K562 (cell line): ENCODE results near the gene GAMT. TPM values are rescaled to one million over a fixed set of nuclear protein-coding genes. Genes with fewer than 3 reads are reported as not detected.

Experiments
- BCOR ChIP-seq: fragments of 450-650 bp; IDR thresholded peaks from 2 replicates; pipeline ENCODE4 v1.6.1; 2016
- CREBBP ChIP-seq: IDR thresholded peaks from one replicate; pipeline ENCODE4 v1.6.1; 2012; ENCODE audit warnings: low read depth, mild to moderate bottlenecking, control low read depth, inconsistent platforms, low read length
- DDX20 ChIP-seq: fragments of 450-650 bp; IDR thresholded peaks from 2 replicates; pipeline ENCODE4 v1.6.1; 2016; ENCODE audit warnings: missing genetic modification characterization, low read depth, mild to moderate bottlenecking, missing compliant biosample characterization, moderate library complexity
- GATAD2A ChIP-seq: fragments of 450-650 bp; IDR thresholded peaks from 2 replicates; pipeline ENCODE4 v1.6.1; 2017
- GATAD2B ChIP-seq: fragments of 450-650 bp; IDR thresholded peaks from 2 replicates; pipeline ENCODE4 v1.6.1; 2017; ENCODE audit warnings: mild to moderate bottlenecking, borderline replicate concordance
- MCM5 ChIP-seq: fragments of 450-650 bp; IDR thresholded peaks from 2 replicates; pipeline ENCODE4 v1.6.1; 2016; ENCODE audit warnings: low read depth
- MEF2D ChIP-seq: conservative IDR thresholded peaks from 2 replicates; pipeline ENCODE4 v1.6.1; 2016; ENCODE audit warnings: low read depth, missing genetic modification characterization, missing compliant biosample characterization
- MTA2 ChIP-seq: fragments of 450-650 bp; IDR thresholded peaks from 2 replicates; pipeline ENCODE4 v1.6.1; 2016; ENCODE audit warnings: low read depth
- NBN ChIP-seq: fragments of 450-650 bp; IDR thresholded peaks from 2 replicates; pipeline ENCODE4 v1.6.1; 2016; ENCODE audit warnings: low read depth, mild to moderate bottlenecking
- NCOA4 ChIP-seq: fragments of 450-650 bp; IDR thresholded peaks from 2 replicates; pipeline ENCODE4 v1.6.1; 2018; ENCODE audit warnings: mild to moderate bottlenecking; ENCODE audit not compliant: partially characterized antibody
- POLR2B ChIP-seq: fragments of 450-650 bp; IDR thresholded peaks from 2 replicates; pipeline ENCODE4 v1.6.1; 2018; ENCODE audit warnings: low read depth; ENCODE audit not compliant: partially characterized antibody
- POLR2H ChIP-seq: IDR thresholded peaks from 2 replicates; pipeline ENCODE4 v1.6.1; 2016; ENCODE audit warnings: missing genetic modification characterization, low read depth, mild to moderate bottlenecking, control low read depth, missing compliant biosample characterization, moderate library complexity
- RFX7 ChIP-seq: fragments of 250-450 bp; sonication (Bioruptor Pico); IDR thresholded peaks from 2 replicates; pipeline ENCODE4 v1.5.1; 2021; ENCODE audit warnings: mild to moderate bottlenecking
- SNAPC5 ChIP-seq: fragments of 250-450 bp; sonication (Bioruptor Pico); IDR thresholded peaks from 2 replicates; pipeline ENCODE4 v1.8.0; 2021; ENCODE audit warnings: moderate library complexity, mild to moderate bottlenecking, inconsistent platforms
- STAT5A ChIP-seq: IDR thresholded peaks from 2 replicates; pipeline ENCODE4 v1.6.1; 2012; ENCODE audit warnings: low read length, inconsistent platforms, borderline replicate concordance
- TCFL5 ChIP-seq: fragments of 250-450 bp; sonication (Bioruptor Pico); conservative IDR thresholded peaks from 2 replicates; pipeline ENCODE4 v1.6.1; 2021; ENCODE audit warnings: mild to moderate bottlenecking, moderate library complexity, matching md5 sums
- ZBTB1 ChIP-seq: sonication (generic); formaldehyde crosslinking; IDR thresholded peaks from 2 replicates; pipeline ENCODE4 v1.8.1; 2023; ENCODE audit warnings: missing genetic modification reagents, low read depth, mild to moderate bottlenecking, borderline replicate concordance
- ZBTB7A ChIP-seq: IDR thresholded peaks from 2 replicates; pipeline ENCODE4 v1.6.1; 2011; ENCODE audit warnings: low read depth, mild to moderate bottlenecking, low read length, moderate library complexity, borderline replicate concordance; ENCODE audit not compliant: control insufficient read depth
- ZNF212 ChIP-seq: fragments of 450-650 bp; formaldehyde crosslinking; IDR thresholded peaks from 2 replicates; pipeline ENCODE4 v1.4.0; 2020; ENCODE audit warnings: mild to moderate bottlenecking
- ZNF3 ChIP-seq: fragments of 250-450 bp; sonication (Bioruptor Pico); IDR thresholded peaks from 2 replicates; pipeline ENCODE4 v1.5.0; 2021; ENCODE audit warnings: mild to moderate bottlenecking, moderate library complexity
- ZNF324 ChIP-seq: fragments of 250-450 bp; sonication (Bioruptor Pico); IDR thresholded peaks from 2 replicates; pipeline ENCODE4 v1.4.0; 2020; ENCODE audit warnings: mild to moderate bottlenecking
- ZNF77 ChIP-seq: fragments of 250-450 bp; sonication (Bioruptor Pico); IDR thresholded peaks from 2 replicates; pipeline ENCODE4 v1.5.0; 2020
- ZNF79 ChIP-seq: fragments of 250-450 bp; sonication (Bioruptor Pico); IDR thresholded peaks from 2 replicates; pipeline ENCODE4 v1.4.0; 2020; ENCODE audit warnings: low read depth, mild to moderate bottlenecking, moderate library complexity
- ZNF830 ChIP-seq: fragments of 250-450 bp; sonication (Bioruptor Pico); IDR thresholded peaks from 2 replicates; pipeline ENCODE4 v1.5.0; 2021; ENCODE audit warnings: mild to moderate bottlenecking
- polyA plus RNA-seq, 8 experiments: library from polyadenylated mRNA; depleted of rRNA in 4 of 8; stranded (reverse) in 5 of 8; unstranded in 3 of 8; fragments of >200 nt; fragmentation: Nextera tagmentation in 2 of 8; fragmentation: Illumina TruSeq in 1 of 8; extraction: Ambion mirVana in 2 of 8; extraction: Trizol in 1 of 8; gene quantifications; 2 replicates each; pipeline versions ENCODE4 v1.2.1 to v1.2.3, GENCODE V29; 2011 to 2014; ENCODE audit warnings: inconsistent platforms in 1 of 8, missing spikeins in 1 of 8
- total RNA-seq, 7 experiments: library from RNA; depleted of rRNA in 6 of 7; stranded (reverse); fragments of >200 nt in 6 of 7; fragmentation: Illumina TruSeq in 2 of 7; extraction: Trizol in 2 of 7; gene quantifications; 2 replicates each; pipeline versions ENCODE4 v1.2.1 to v1.2.3, GENCODE V29; 2011 to 2021; ENCODE audit warnings: low replicate concordance in 1 of 7
- TF ChIP-seq, protein P1 (sequence below): fragments of 250-450 bp; sonication (Bioruptor Pico); IDR thresholded peaks from 2 replicates; pipeline ENCODE4 v1.8.0; 2022; ENCODE audit warnings: inconsistent platforms, mild to moderate bottlenecking, moderate library complexity, borderline replicate concordance
- TF ChIP-seq, protein P2 (sequence below), 2 experiments: fragments of 250-450 bp in 1 of 2; fragments of 450-650 bp in 1 of 2; sonication (Bioruptor Pico) in 1 of 2; IDR thresholded peaks; 2 replicates each; pipeline versions ENCODE4 v1.6.1 to v1.8.0; 2016 to 2021; ENCODE audit warnings: mild to moderate bottlenecking in 2 of 2, moderate library complexity in 2 of 2, missing compliant biosample characterization in 1 of 2, missing genetic modification characterization in 1 of 2
- TF ChIP-seq, protein P3 (sequence below): IDR thresholded peaks from 2 replicates; pipeline ENCODE4 v1.6.1; 2014; ENCODE audit warnings: antibody characterized with exemption

Gene GAMT
- total and polyA plus RNA-seq, 9 of the 15 experiments (the other 6 are each of a cell fraction or from before 2014, with no cell fraction given), result 1.3 to 35.3 (median 27.2) TPM

- TF ChIP-seq SNAPC5 (CRISPR knock-in tag) (no peak), MEF2D (tag) (peak; percentile 56; the same call in 1 of the 2 replicates), NCOA4 (no peak), DDX20 (tag) (no peak), POLR2B (peak; percentile 28), ZNF830 (CRISPR knock-in tag) (0 out of 2 replicates have a peak, but pooled peaks have one; percentile 48), STAT5A (peak; percentile 35; the same call in 1 of the 2 replicates), GATAD2B (peak; percentile 97), MCM5 (no peak), BCOR (peak; percentile 96), ZNF77 (no peak), CREBBP (no peak), ZNF3 (CRISPR knock-in tag) (no peak), ZNF79 (CRISPR knock-in tag) (no peak), ZNF324 (CRISPR knock-in tag) (peak; percentile 49), ZBTB1 (CRISPR knock-in tag) (peak; percentile 49; the same call in 1 of the 2 replicates), POLR2H (tag) (peak; percentile 99), TCFL5 (CRISPR knock-in tag) (no peak), NBN (peak; percentile 97), ZNF212 (CRISPR knock-in tag) (0 out of 2 replicates have a peak, but pooled peaks have one; percentile 40), ZBTB7A (peak; percentile 88; the same call in 1 of the 2 replicates), GATAD2A (peak; percentile 94), RFX7 (CRISPR knock-in tag) (no peak), MTA2 (peak; percentile 48)
- TF ChIP-seq, protein P1, sequence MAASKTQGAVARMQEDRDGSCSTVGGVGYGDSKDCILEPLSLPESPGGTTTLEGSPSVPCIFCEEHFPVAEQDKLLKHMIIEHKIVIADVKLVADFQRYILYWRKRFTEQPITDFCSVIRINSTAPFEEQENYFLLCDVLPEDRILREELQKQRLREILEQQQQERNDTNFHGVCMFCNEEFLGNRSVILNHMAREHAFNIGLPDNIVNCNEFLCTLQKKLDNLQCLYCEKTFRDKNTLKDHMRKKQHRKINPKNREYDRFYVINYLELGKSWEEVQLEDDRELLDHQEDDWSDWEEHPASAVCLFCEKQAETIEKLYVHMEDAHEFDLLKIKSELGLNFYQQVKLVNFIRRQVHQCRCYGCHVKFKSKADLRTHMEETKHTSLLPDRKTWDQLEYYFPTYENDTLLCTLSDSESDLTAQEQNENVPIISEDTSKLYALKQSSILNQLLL, result no peak
- TF ChIP-seq, protein P2, sequence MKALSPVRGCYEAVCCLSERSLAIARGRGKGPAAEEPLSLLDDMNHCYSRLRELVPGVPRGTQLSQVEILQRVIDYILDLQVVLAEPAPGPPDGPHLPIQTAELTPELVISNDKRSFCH (CRISPR knock-in tag; IDR thresholded peaks at IDR 0.05), result peak; percentile 22; the same call in 1 of the 2 replicates
- TF ChIP-seq, protein P2 (tag; IDR thresholded peaks at IDR 0.05), result peak; percentile 100
- TF ChIP-seq, protein P3, sequence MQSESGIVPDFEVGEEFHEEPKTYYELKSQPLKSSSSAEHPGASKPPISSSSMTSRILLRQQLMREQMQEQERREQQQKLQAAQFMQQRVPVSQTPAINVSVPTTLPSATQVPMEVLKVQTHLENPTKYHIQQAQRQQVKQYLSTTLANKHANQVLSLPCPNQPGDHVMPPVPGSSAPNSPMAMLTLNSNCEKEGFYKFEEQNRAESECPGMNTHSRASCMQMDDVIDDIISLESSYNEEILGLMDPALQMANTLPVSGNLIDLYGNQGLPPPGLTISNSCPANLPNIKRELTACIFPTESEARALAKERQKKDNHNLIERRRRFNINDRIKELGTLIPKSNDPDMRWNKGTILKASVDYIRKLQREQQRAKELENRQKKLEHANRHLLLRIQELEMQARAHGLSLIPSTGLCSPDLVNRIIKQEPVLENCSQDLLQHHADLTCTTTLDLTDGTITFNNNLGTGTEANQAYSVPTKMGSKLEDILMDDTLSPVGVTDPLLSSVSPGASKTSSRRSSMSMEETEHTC, result peak; percentile 62; the same call in 1 of the 2 replicates
These were observed 17.8 kb downstream of the GAMT start, which contains the start of gene NDUFS7 (continued) for GRCh38 chr19:1383312-1384084.
